OCI-LY7 (cell line): ENCODE data around the gene ADGRF3. TPM values are rescaled to one million over a fixed set of nuclear protein-coding genes. Genes with fewer than 3 reads are reported as not detected.
A peak's percentile ranks its signal among the peaks of the same experiment; 100 is the strongest.

ENCODE experiments used
- BruUV-seq: library from RNA; stranded (reverse); fragments of 400-500 nt; replicated peaks from 2 replicates; lab custom pipeline; 2021; lab: Mats Ljungman, UMichigan
- CTCF ChIA-PET: fragments of 300-600 bp; sonication (Branson Sonifier 250); formaldehyde crosslinking; loops from one replicate; lab custom pipeline; 2022; ENCODE audit warnings: antibody characterized with exemption; ENCODE audit not compliant: unreplicated experiment; lab: Charles Lee
- POLR2A ChIA-PET: fragments of 300-600 bp; sonication (Branson Sonifier 250); formaldehyde crosslinking; loops from one replicate; lab custom pipeline; 2022; ENCODE audit warnings: antibody characterized with exemption; lab: Charles Lee
- DNase-seq: peaks from one replicate; pipeline ENCODE4 v3.0.0-alpha.2; 2015; ENCODE audit warnings: low spot score
- H2AFZ ChIP-seq: fragments of 200-600 bp; sonication (generic), shearing (Covaris generic); 2 replicates; pipeline ENCODE4 v1.6.1; 2014; ENCODE audit warnings: mild to moderate bottlenecking, antibody characterized with exemption, low read length, moderate library complexity
- H3K27ac ChIP-seq: fragments of 200-600 bp; sonication (generic); 2 replicates; pipeline ENCODE4 v1.5.1; 2014; ENCODE audit warnings: mixed run types, low read depth, mild to moderate bottlenecking, moderate library complexity, low read length, inconsistent platforms; ENCODE audit not compliant: poor library complexity, severe bottlenecking
- H3K36me3 ChIP-seq: fragments of 200-600 bp; sonication (generic); 2 replicates; pipeline ENCODE4 v1.6.1; 2014; ENCODE audit warnings: mild to moderate bottlenecking, antibody characterized with exemption, low read length, moderate library complexity, mixed read lengths; ENCODE audit not compliant: insufficient read depth
- H3K4me1 ChIP-seq: fragments of 200-600 bp; sonication (generic); 2 replicates; pipeline ENCODE4 v1.5.1; 2014; ENCODE audit warnings: mild to moderate bottlenecking, low read length; ENCODE audit not compliant: insufficient read depth, poor library complexity, severe bottlenecking
- H3K4me2 ChIP-seq: fragments of 200-600 bp; sonication (generic); 2 replicates; pipeline ENCODE4 v1.6.1; 2014; ENCODE audit warnings: mild to moderate bottlenecking, low read length
- H3K4me3 ChIP-seq: fragments of 200-600 bp; sonication (generic); 2 replicates; pipeline ENCODE4 v1.5.1; 2014; ENCODE audit warnings: mild to moderate bottlenecking, low read depth, low read length; ENCODE audit not compliant: poor library complexity, severe bottlenecking
- H3K79me2 ChIP-seq: fragments of 200-600 bp; sonication (generic); 2 replicates; pipeline ENCODE4 v1.6.1; 2016; ENCODE audit warnings: low read depth, mild to moderate bottlenecking, low read length, moderate library complexity, mixed read lengths; ENCODE audit not compliant: insufficient read depth
- H3K9me2 ChIP-seq: fragments of 200-600 bp; sonication (generic); 2 replicates; pipeline ENCODE4 v1.6.1; 2016; ENCODE audit warnings: mild to moderate bottlenecking, low read length, mixed read lengths; ENCODE audit not compliant: insufficient read depth
- H3K9me3 ChIP-seq: fragments of 200-600 bp; sonication (generic); 2 replicates; pipeline ENCODE4 v1.6.1; 2014; ENCODE audit warnings: mild to moderate bottlenecking, mixed run types, low read length, mixed read lengths
- H4K20me1 ChIP-seq: fragments of 200-600 bp; sonication (generic); 2 replicates; pipeline ENCODE4 v1.6.1; 2014; ENCODE audit warnings: mild to moderate bottlenecking, antibody characterized with exemption, low read length, moderate library complexity, mixed read lengths; ENCODE audit not compliant: insufficient read depth
- CTCF ChIP-seq: fragments of 200-600 bp; sonication (generic); conservative IDR thresholded peaks from 2 replicates; pipeline ENCODE4 v1.5.1; 2014; ENCODE audit warnings: mild to moderate bottlenecking, antibody characterized with exemption, low read length, moderate library complexity, mixed read lengths
- EZH2phosphoT487 ChIP-seq: fragments of 200-600 bp; sonication (generic); IDR thresholded peaks from 2 replicates; pipeline ENCODE4 v1.6.1; 2018; ENCODE audit warnings: low read depth, borderline replicate concordance, mild to moderate bottlenecking, mixed run types, antibody characterized with exemption, low read length, moderate library complexity, mixed read lengths
- intact Hi-C: fragments of 100-400 bp; cut with micrococcal nuclease; formaldehyde crosslinking; loops from one replicate; pipeline ENCODE4 v1.10.0; 2022; ENCODE audit not compliant: unreplicated experiment
- total RNA-seq, 2 experiments: library from RNA; depleted of rRNA in 1 of 2; stranded (reverse); fragments of >200 nt in 1 of 2; shearing (Covaris generic) in 1 of 2; gene quantifications; 2 replicates each; pipeline ENCODE4 v1.2.3, GENCODE V29; 2014 to 2022

ADGRF3 gene
- total RNA-seq, 2 experiments from 2014 or later = 3.8 to 4.7 TPM

GRCh38 chr2:26302846-26303245 lies 43.7 kb downstream of the ADGRF3 start:
- Histone ChIP-seq H3K4me1 (peaks cover 8% of the 10 kb centered on the region), H3K9me2 (no peaks in the 10 kb centered on the region), H3K27ac (no peak overlapping the region), H3K9me3 (no peaks in the 10 kb centered on the region), H3K4me2 (no peak overlapping the region), H2AFZ (no peak overlapping the region), H3K36me3 (no peaks in the 10 kb centered on the region), H4K20me1 (no peaks in the 10 kb centered on the region), H3K79me2 (no peaks in the 10 kb centered on the region), H3K4me3 (no peak overlapping the region)
- no peak for TF ChIP-seq CTCF
- no peak for TF ChIP-seq EZH2phosphoT487
- DNase-seq = no peak
- intact Hi-C loops = no loop called here
- CTCF ChIA-PET = no interaction called here
- POLR2A ChIA-PET = interaction anchor here (0.5 kb wide), 1 partner anchor 43 kb away, joined by 4 read pairs; no protein-coding TSS in a partner anchor
- BruUV-seq = no TSS peak

DNA sequence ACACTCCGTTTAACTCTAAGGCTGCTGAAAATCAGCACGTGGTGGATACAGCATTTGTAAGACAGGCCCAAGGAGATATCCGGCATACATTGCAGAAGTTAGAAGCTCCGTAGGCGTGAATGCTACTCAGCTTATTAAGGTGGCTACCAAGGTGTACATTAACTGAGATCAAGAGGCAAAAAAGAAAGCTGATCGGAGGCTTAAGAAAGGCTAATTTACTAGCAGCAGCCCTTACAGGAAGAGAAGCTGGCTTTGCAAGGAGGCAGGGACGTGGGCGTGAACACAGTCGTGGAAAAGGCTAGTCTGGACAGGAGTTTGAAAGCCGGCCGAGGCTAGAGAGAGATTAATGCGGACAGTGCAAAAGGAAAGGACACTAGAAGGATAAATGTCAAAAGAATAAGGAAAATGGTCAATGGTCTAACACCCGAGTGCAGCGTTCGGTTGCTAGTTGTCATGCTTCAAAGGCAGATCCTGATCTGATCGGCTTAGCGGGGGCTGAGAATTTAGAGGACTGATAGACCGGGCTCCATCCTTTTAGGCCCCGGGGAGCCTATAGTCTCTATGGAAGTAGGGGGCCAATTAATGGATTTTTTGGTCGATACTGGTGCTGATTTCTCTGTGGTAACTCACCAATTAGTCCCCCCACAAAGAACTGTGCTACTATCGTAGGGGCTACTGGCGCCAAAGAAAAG lies 46.2 kb downstream of the ADGRF3 start:
- H3K79me2 ChIP-seq = no peaks in the 10 kb centered on the region
- H3K9me2 ChIP-seq = no peaks in the 10 kb centered on the region
- H3K4me1 ChIP-seq = peaks cover 8% of the 10 kb centered on the region
- H3K4me3 ChIP-seq = no peak overlapping the region
- no peak for DNase-seq
- H3K9me3 ChIP-seq = no peaks in the 10 kb centered on the region
- no peak overlapping the region for H3K27ac ChIP-seq
- BruUV-seq = no TSS peak
- no peaks in the 10 kb centered on the region for H3K36me3 ChIP-seq
- H4K20me1 ChIP-seq = no peaks in the 10 kb centered on the region
- ChIA-PET POLR2A (no interaction called here), CTCF (no interaction called here)
- H2AFZ ChIP-seq = 0 out of 2 replicates have a peak overlapping the region, but pooled peaks have one; percentile 75
- no peak overlapping the region for H3K4me2 ChIP-seq
- TF ChIP-seq CTCF = no peak
- TF ChIP-seq EZH2phosphoT487 = no peak
- intact Hi-C loops = no loop called here

DNA sequence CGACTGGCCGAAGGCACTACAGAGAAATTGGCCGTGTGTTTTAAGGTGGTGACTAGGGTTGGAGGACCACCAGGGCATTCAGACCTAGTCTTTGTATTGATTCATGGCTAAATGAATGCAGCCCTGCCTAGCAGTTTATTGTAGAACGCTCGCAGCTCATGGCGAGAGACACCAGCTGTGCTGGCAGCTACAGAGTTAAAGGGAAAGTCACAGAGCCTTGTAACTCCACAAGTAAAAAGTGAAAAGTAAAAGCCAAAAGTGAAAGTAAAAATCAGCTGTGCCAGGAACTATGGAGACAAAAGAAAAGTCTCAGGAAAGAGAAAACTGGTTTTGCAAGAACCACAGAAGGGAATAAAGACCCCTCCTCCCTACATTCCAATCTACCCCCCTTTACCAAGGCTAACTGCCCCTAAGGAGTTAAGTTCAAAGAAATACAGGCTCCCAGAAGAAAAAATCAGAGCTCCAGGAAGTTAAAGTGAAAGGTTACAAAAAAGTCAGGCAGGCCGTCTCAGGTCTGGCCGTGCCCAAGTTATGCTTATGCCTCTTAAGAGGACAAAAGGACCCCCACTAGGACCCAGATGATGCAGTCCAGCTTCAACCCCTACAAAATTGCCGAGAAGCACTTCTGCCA lies 47.0 kb downstream of the ADGRF3 start:
- ChIA-PET CTCF (no interaction called here), POLR2A (no interaction called here)
- intact Hi-C loops = no loop called here
- peak overlapping the region; percentile 23 for H3K4me3 ChIP-seq
- H3K27ac ChIP-seq = no peak overlapping the region
- H3K36me3 ChIP-seq = no peaks in the 10 kb centered on the region
- H4K20me1 ChIP-seq = no peaks in the 10 kb centered on the region
- TF ChIP-seq EZH2phosphoT487 (no peak), CTCF (no peak)
- DNase-seq = no peak
- H2AFZ ChIP-seq = peak overlapping the region; percentile 75; the same call in 1 of the 2 replicates
- H3K4me2 ChIP-seq = peak overlapping the region; percentile 64
- no peaks in the 10 kb centered on the region for H3K9me2 ChIP-seq
- peaks cover 8% of the 10 kb centered on the region for H3K4me1 ChIP-seq
- no peaks in the 10 kb centered on the region for H3K9me3 ChIP-seq
- no TSS peak for BruUV-seq
- no peaks in the 10 kb centered on the region for H3K79me2 ChIP-seq
